K562 (cell line): ENCODE results near the gene ENOX2. TPM values are rescaled to one million over a fixed set of nuclear protein-coding genes. Genes with fewer than 3 reads are reported as not detected.

Experiments used
- CBX8 ChIP-seq: fragments of 200-600 bp; sonication (generic); IDR thresholded peaks from 2 replicates; pipeline ENCODE4 v1.6.1; 2012; ENCODE audit warnings: borderline replicate concordance, mixed run types, low read depth, mild to moderate bottlenecking, moderate library complexity, mixed read lengths, low read length, control low read depth, inconsistent platforms; ENCODE audit not compliant: poor library complexity, severe bottlenecking; ENCODE audit errors: extremely low read depth
- CGGBP1 ChIP-seq: fragments of 250-450 bp; sonication (Bioruptor Pico); IDR thresholded peaks from 2 replicates; pipeline ENCODE4 v1.9.0; 2021; ENCODE audit warnings: mild to moderate bottlenecking
- HDAC6 ChIP-seq: IDR thresholded peaks from 2 replicates; pipeline ENCODE4 v1.6.1; 2012; ENCODE audit warnings: low read depth, mild to moderate bottlenecking, control low read depth, inconsistent platforms, low read length, moderate library complexity
- NCOA1 ChIP-seq: fragments of 450-650 bp; IDR thresholded peaks from 2 replicates; pipeline ENCODE4 v1.6.1; 2016; ENCODE audit warnings: low read depth
- SIN3B ChIP-seq: fragments of 450-650 bp; IDR thresholded peaks from 2 replicates; pipeline ENCODE4 v1.6.1; 2017; ENCODE audit warnings: low read depth, mild to moderate bottlenecking, moderate library complexity
- ZNF407 ChIP-seq: fragments of 450-650 bp; IDR thresholded peaks from 2 replicates; pipeline ENCODE4 v1.6.1; 2016; ENCODE audit warnings: low read depth
- ZNF583 ChIP-seq: fragments of 250-450 bp; sonication (Bioruptor Pico); IDR thresholded peaks from 2 replicates; pipeline ENCODE4 v1.4.0; 2020
- polyA plus RNA-seq, 8 experiments: library from polyadenylated mRNA; depleted of rRNA in 4 of 8; stranded (reverse) in 5 of 8; unstranded in 3 of 8; fragments of >200 nt; fragmentation: Nextera tagmentation in 2 of 8; fragmentation: Illumina TruSeq in 1 of 8; extraction: Ambion mirVana in 2 of 8; extraction: Trizol in 1 of 8; gene quantifications; 2 replicates each; pipeline versions ENCODE4 v1.2.1 to v1.2.3, GENCODE V29; 2011 to 2014; ENCODE audit warnings: inconsistent platforms in 1 of 8, missing spikeins in 1 of 8
- total RNA-seq, 7 experiments: library from RNA; depleted of rRNA in 6 of 7; stranded (reverse); fragments of >200 nt in 6 of 7; fragmentation: Illumina TruSeq in 2 of 7; extraction: Trizol in 2 of 7; gene quantifications; 2 replicates each; pipeline versions ENCODE4 v1.2.1 to v1.2.3, GENCODE V29; 2011 to 2021; ENCODE audit warnings: low replicate concordance in 1 of 7

Gene ENOX2
- total and polyA plus RNA-seq, 9 of the 15 experiments (the other 6 are each of a cell fraction or from before 2014, with no cell fraction given) = 6.1 to 24.0 (median 13.8) TPM

GRCh38 chrX:130631011-130631410, 272.0 kb downstream of the ENOX2 start (continued):
- TF ChIP-seq ZNF407 = no peak
- TF ChIP-seq ZNF583 (CRISPR knock-in tag) = no peak
- TF ChIP-seq SIN3B = no peak
- no peak for TF ChIP-seq CBX8
- no peak for TF ChIP-seq HDAC6
- no peak for TF ChIP-seq CGGBP1 (CRISPR knock-in tag)
- TF ChIP-seq NCOA1 = no peak
